Activated CD4-positive, alpha-beta T cell treated with anti-CD3 and anti-CD28 coated beads, Interleukin-2, amount 50 U/mL, for 16 hours (primary cell): ENCODE data around the gene CNKSR1.

Experiments
- DNase-seq: peaks from one replicate; pipeline ENCODE4 v3.0.0-alpha.2; 2020

The CNKSR1 gene

GRCh38 chr1:26234644-26235370 lies 57.5 kb downstream of the CNKSR1 start:
- peak; percentile 20 for DNase-seq

GRCh38 chr1:26237230-26237966 lies 60.1 kb downstream of the CNKSR1 start:
- DNase-seq, result peak; percentile 23
